HFFc6 (cell line): ENCODE measurements around the gene ANKIB1. TPM values are rescaled to one million over a fixed set of nuclear protein-coding genes. Genes with fewer than 3 reads are reported as not detected.

Experiments
- DNase-seq: peaks from one replicate; pipeline ENCODE4 v3.0.0-alpha.2; 2018
- H3K27ac Mint-ChIP-seq: 2 replicates; pipeline ENCODE4 v1.8.0; 2020; ENCODE audit warnings: mild to moderate bottlenecking, mixed read lengths
- H3K27me3 Mint-ChIP-seq: 2 replicates; pipeline ENCODE4 v1.8.0; 2021; ENCODE audit warnings: mild to moderate bottlenecking, moderate library complexity, mixed read lengths; ENCODE audit not compliant: insufficient read depth
- H3K36me3 Mint-ChIP-seq: 2 replicates; pipeline ENCODE4 v1.8.0; 2021; ENCODE audit warnings: low read depth, mixed read lengths
- H3K4me1 Mint-ChIP-seq: 2 replicates; pipeline ENCODE4 v1.8.0; 2020; ENCODE audit warnings: low read depth, mixed read lengths
- H3K4me3 Mint-ChIP-seq: 2 replicates; pipeline ENCODE4 v1.8.0; 2020; ENCODE audit warnings: mild to moderate bottlenecking, moderate library complexity, mixed read lengths
- H3K9me3 Mint-ChIP-seq: 2 replicates; pipeline ENCODE4 v1.8.0; 2020; ENCODE audit warnings: mild to moderate bottlenecking, mixed read lengths
- total RNA-seq, 6 experiments: library from RNA; stranded (reverse); fragmentation: NEBNext Ultra II Directional; extraction: Animal tissue kit (Norgen Biotek cat#: 25700); gene quantifications; 2 replicates in 1 of 6; 3 replicates in 5 of 6; pipeline ENCODE4 v1.2.3, GENCODE V29; 2021
- TF ChIP-seq, protein P1 (sequence below): fragments of 200-600 bp; sonication (generic); IDR thresholded peaks from 2 replicates; pipeline ENCODE4 v1.5.0; 2021; ENCODE audit warnings: antibody characterized with exemption, mild to moderate bottlenecking

The ANKIB1 gene
- total RNA-seq, 6 experiments from 2014 or later, result 52.7 to 68.4 (median 63.8) TPM

DNA sequence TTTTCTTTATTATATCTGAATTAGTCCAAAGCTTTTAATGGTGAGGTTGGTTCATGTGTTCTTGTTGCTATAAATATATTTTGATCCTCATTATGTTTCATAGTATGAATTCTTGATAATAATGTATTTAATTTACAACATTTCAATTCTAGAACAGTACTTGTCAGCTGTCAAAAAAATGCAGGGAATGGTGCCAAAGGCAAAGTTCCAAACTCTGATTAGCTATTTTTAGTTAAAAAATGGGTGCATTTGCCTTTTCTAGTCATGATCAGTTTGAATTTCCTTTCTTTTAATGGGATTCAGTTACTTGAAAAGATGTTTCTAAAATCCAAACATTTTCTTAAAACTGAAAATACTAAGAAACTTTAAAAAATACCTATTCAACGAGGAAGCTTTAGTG is 49.6 kb downstream of the ANKIB1 start:
- Mint-ChIP-seq H3K27ac (no peak overlapping the region), H3K36me3 (peaks cover 6% of the 10 kb centered on the region; the same call in 1 of the 2 replicates)
- DNase-seq, result no peak

DNA sequence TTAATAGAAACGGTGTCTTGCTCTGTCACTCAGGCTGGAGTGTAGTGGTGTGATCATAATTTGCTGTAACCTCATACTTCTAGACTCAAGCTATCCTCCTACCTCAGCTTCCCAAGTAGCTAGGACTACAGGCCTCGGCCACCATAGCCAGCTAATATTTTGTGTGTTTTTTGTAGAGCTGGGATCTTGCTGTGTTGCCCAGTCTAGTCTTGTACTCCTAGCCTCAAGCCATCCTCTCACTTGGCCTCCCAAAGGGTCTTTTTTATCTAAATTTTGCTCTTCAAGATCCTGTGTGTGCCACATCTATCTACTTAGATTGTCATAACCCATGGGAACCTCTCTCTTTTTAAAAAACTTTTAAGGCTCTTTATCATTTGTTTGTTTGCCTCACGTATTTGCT is 50.5 kb downstream of the ANKIB1 start:
- Mint-ChIP-seq H3K27me3 (no peaks in the 10 kb centered on the region; the same call in 1 of the 2 replicates), H3K4me3 (no peak overlapping the region), H3K9me3 (no peaks in the 10 kb centered on the region), H3K27ac (no peak overlapping the region), H3K36me3 (peaks cover 13% of the 10 kb centered on the region; the same call in 1 of the 2 replicates), H3K4me1 (peaks cover 12% of the 10 kb centered on the region; the same call in 1 of the 2 replicates)
- TF ChIP-seq, protein P1, sequence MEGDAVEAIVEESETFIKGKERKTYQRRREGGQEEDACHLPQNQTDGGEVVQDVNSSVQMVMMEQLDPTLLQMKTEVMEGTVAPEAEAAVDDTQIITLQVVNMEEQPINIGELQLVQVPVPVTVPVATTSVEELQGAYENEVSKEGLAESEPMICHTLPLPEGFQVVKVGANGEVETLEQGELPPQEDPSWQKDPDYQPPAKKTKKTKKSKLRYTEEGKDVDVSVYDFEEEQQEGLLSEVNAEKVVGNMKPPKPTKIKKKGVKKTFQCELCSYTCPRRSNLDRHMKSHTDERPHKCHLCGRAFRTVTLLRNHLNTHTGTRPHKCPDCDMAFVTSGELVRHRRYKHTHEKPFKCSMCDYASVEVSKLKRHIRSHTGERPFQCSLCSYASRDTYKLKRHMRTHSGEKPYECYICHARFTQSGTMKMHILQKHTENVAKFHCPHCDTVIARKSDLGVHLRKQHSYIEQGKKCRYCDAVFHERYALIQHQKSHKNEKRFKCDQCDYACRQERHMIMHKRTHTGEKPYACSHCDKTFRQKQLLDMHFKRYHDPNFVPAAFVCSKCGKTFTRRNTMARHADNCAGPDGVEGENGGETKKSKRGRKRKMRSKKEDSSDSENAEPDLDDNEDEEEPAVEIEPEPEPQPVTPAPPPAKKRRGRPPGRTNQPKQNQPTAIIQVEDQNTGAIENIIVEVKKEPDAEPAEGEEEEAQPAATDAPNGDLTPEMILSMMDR, result no peak
- no peak for DNase-seq

More for the DNA sequence above, 49.6 kb downstream of the ANKIB1 start:
- H3K9me3 Mint-ChIP-seq, result no peaks in the 10 kb centered on the region
- no peaks in the 10 kb centered on the region; the same call in 1 of the 2 replicates for H3K27me3 Mint-ChIP-seq
- TF ChIP-seq, protein P1, result no peak
- H3K4me1 Mint-ChIP-seq, result peaks cover 16% of the 10 kb centered on the region
- no peak overlapping the region for H3K4me3 Mint-ChIP-seq

GRCh38 chr7:92296880-92297445 is 51.2 kb downstream of the ANKIB1 start:
- H3K36me3 Mint-ChIP-seq, result peaks cover 13% of the 10 kb centered on the region; the same call in 1 of the 2 replicates
- no peaks in the 10 kb centered on the region for H3K9me3 Mint-ChIP-seq
- no peak overlapping the region for H3K27ac Mint-ChIP-seq
- peaks cover 12% of the 10 kb centered on the region; the same call in 1 of the 2 replicates for H3K4me1 Mint-ChIP-seq
- no peak overlapping the region for H3K4me3 Mint-ChIP-seq
- no peak for DNase-seq
- TF ChIP-seq, protein P1, result no peak
- H3K27me3 Mint-ChIP-seq, result no peaks in the 10 kb centered on the region; the same call in 1 of the 2 replicates

GRCh38 chr7:92297736-92298135 is 52.0 kb downstream of the ANKIB1 start:
- H3K27me3 Mint-ChIP-seq, result no peaks in the 10 kb centered on the region; the same call in 1 of the 2 replicates
- H3K36me3 Mint-ChIP-seq, result peaks cover 13% of the 10 kb centered on the region; the same call in 1 of the 2 replicates
- no peaks in the 10 kb centered on the region for H3K9me3 Mint-ChIP-seq
- H3K4me3 Mint-ChIP-seq, result no peak overlapping the region
- TF ChIP-seq, protein P1, result no peak
- no peak overlapping the region for H3K27ac Mint-ChIP-seq
- DNase-seq, result no peak
- H3K4me1 Mint-ChIP-seq, result peaks cover 12% of the 10 kb centered on the region; the same call in 1 of the 2 replicates

- Mint-ChIP-seq H3K4me3 (no peak overlapping the region), H3K4me1 (peaks cover 16% of the 10 kb centered on the region), H3K36me3 (peaks cover 11% of the 10 kb centered on the region; the same call in 1 of the 2 replicates), H3K27me3 (no peaks in the 10 kb centered on the region), H3K9me3 (no peaks in the 10 kb centered on the region), H3K27ac (no peak overlapping the region)
- TF ChIP-seq, protein P1, result no peak
- no peak for DNase-seq
Measured at GRCh38 chr7:92303761-92304160, 58.0 kb downstream of the ANKIB1 start.
